Measurements from ENCODE around the gene CIRBP. TPM values are rescaled to one million over a fixed set of nuclear protein-coding genes. Genes with fewer than 3 reads are reported as not detected.

The CIRBP gene
- total and polyA plus RNA-seq, 9 of the 15 experiments (the other 6 are each of a cell fraction or from before 2014, with no cell fraction given) = 20.5 to 327 (median 176) TPM

DNA sequence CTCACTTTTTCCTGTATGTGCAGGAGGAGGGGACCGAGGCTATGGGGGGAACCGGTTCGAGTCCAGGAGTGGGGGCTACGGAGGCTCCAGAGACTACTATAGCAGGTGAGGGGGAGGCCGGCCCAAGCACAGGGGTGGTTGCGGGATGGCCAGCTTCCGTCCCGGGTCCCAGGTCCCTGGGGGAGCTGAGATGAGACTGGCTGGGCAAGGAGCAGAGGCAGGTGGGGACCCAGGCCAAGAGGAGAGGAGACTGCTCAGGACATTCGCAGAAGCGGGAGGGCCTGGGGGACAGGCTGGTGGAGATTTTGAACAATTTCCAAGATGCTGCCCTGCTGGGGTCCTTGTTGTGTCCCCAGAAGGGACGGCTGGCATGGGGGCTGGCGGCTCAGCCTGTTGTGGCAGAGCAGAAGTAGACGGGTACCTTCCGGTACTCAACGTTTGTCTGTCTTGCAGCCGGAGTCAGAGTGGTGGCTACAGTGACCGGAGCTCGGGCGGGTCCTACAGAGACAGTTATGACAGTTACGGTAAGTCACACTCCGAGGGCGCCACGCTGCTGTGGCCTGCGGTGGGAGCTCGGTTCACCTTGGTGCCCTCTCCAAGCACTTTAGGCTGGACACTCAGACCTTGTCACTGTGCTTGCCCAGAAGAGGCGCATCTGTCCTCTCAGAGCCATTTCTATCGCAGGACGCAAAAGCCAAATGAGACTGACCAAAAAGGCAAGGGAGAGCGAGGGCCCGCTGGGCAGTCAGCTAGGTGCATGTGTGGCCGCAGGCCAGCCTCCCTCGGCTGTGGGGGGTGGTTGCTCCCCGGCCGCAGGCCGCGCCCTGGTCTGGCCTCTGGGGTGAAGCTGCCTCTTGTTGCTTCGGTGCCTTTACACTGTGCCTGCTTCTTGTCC is 2.6 kb downstream of the CIRBP start (continued):
- TF ChIP-seq, protein P1, sequence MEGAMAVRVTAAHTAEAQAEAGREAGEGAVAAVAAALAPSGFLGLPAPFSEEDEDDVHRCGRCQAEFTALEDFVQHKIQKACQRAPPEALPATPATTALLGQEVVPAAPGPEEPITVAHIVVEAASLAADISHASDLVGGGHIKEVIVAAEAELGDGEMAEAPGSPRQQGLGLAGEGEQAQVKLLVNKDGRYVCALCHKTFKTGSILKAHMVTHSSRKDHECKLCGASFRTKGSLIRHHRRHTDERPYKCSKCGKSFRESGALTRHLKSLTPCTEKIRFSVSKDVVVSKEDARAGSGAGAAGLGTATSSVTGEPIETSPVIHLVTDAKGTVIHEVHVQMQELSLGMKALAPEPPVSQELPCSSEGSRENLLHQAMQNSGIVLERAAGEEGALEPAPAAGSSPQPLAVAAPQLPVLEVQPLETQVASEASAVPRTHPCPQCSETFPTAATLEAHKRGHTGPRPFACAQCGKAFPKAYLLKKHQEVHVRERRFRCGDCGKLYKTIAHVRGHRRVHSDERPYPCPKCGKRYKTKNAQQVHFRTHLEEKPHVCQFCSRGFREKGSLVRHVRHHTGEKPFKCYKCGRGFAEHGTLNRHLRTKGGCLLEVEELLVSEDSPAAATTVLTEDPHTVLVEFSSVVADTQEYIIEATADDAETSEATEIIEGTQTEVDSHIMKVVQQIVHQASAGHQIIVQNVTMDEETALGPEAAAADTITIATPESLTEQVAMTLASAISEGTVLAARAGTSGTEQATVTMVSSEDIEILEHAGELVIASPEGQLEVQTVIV (CRISPR knock-in tag; IDR thresholded peaks at IDR 0.05; ENCODE audit: borderline replicate concordance) = peak; percentile 83; the same call in 1 of the 2 replicates
- TF ChIP-seq, protein P2, sequence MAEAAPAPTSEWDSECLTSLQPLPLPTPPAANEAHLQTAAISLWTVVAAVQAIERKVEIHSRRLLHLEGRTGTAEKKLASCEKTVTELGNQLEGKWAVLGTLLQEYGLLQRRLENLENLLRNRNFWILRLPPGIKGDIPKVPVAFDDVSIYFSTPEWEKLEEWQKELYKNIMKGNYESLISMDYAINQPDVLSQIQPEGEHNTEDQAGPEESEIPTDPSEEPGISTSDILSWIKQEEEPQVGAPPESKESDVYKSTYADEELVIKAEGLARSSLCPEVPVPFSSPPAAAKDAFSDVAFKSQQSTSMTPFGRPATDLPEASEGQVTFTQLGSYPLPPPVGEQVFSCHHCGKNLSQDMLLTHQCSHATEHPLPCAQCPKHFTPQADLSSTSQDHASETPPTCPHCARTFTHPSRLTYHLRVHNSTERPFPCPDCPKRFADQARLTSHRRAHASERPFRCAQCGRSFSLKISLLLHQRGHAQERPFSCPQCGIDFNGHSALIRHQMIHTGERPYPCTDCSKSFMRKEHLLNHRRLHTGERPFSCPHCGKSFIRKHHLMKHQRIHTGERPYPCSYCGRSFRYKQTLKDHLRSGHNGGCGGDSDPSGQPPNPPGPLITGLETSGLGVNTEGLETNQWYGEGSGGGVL (CRISPR knock-in tag; IDR thresholded peaks at IDR 0.05) = no peak
- TF ChIP-seq DPF2 (IDR thresholded peaks at IDR 0.05) (peak; percentile 19; the same call in 1 of the 2 replicates), ZNF561 (CRISPR knock-in tag; conservative IDR thresholded peaks at IDR 0.05) (no peak), ZNF121 (CRISPR knock-in tag; conservative IDR thresholded peaks at IDR 0.05) (peak; percentile 61; the same call in 1 of the 2 replicates), RBBP5 (IDR thresholded peaks at IDR 0.05; ENCODE audit: borderline replicate concordance, insufficient read depth, low read length, poor library complexity, severe bottlenecking) (peak; percentile 84), CXXC5 (CRISPR knock-in tag; IDR thresholded peaks at IDR 0.05) (peak; percentile 46), ZC3H4 (CRISPR knock-in tag; IDR thresholded peaks at IDR 0.05; ENCODE audit: borderline replicate concordance) (no peak), MEF2D (tag; conservative IDR thresholded peaks at IDR 0.05; ENCODE audit: low read depth) (no peak), SUPT5H (IDR thresholded peaks at IDR 0.05) (0 out of 2 replicates have a peak, but pooled peaks have one; percentile 2), CEBPG (CRISPR knock-in tag; IDR thresholded peaks at IDR 0.05) (0 out of 2 replicates have a peak, but pooled peaks have one; percentile 34), CEBPG (tag; conservative IDR thresholded peaks at IDR 0.05 in 1 of 2, IDR thresholded peaks at IDR 0.05 in 1 of 2) (no peak)
- TF ChIP-seq, protein P3, sequence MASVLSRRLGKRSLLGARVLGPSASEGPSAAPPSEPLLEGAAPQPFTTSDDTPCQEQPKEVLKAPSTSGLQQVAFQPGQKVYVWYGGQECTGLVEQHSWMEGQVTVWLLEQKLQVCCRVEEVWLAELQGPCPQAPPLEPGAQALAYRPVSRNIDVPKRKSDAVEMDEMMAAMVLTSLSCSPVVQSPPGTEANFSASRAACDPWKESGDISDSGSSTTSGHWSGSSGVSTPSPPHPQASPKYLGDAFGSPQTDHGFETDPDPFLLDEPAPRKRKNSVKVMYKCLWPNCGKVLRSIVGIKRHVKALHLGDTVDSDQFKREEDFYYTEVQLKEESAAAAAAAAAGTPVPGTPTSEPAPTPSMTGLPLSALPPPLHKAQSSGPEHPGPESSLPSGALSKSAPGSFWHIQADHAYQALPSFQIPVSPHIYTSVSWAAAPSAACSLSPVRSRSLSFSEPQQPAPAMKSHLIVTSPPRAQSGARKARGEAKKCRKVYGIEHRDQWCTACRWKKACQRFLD (CRISPR knock-in tag; IDR thresholded peaks at IDR 0.05) = no peak
- TF ChIP-seq, protein P4, sequence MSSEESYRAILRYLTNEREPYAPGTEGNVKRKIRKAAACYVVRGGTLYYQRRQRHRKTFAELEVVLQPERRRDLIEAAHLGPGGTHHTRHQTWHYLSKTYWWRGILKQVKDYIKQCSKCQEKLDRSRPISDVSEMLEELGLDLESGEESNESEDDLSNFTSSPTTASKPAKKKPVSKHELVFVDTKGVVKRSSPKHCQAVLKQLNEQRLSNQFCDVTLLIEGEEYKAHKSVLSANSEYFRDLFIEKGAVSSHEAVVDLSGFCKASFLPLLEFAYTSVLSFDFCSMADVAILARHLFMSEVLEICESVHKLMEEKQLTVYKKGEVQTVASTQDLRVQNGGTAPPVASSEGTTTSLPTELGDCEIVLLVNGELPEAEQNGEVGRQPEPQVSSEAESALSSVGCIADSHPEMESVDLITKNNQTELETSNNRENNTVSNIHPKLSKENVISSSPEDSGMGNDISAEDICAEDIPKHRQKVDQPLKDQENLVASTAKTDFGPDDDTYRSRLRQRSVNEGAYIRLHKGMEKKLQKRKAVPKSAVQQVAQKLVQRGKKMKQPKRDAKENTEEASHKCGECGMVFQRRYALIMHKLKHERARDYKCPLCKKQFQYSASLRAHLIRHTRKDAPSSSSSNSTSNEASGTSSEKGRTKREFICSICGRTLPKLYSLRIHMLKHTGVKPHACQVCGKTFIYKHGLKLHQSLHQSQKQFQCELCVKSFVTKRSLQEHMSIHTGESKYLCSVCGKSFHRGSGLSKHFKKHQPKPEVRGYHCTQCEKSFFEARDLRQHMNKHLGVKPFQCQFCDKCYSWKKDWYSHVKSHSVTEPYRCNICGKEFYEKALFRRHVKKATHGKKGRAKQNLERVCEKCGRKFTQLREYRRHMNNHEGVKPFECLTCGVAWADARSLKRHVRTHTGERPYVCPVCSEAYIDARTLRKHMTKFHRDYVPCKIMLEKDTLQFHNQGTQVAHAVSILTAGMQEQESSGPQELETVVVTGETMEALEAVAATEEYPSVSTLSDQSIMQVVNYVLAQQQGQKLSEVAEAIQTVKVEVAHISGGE (CRISPR knock-in tag; IDR thresholded peaks at IDR 0.05) = no peak
- TF ChIP-seq, protein P5, sequence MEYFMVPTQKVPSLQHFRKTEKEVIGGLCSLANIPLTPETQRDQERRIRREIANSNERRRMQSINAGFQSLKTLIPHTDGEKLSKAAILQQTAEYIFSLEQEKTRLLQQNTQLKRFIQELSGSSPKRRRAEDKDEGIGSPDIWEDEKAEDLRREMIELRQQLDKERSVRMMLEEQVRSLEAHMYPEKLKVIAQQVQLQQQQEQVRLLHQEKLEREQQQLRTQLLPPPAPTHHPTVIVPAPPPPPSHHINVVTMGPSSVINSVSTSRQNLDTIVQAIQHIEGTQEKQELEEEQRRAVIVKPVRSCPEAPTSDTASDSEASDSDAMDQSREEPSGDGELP (CRISPR knock-in tag; IDR thresholded peaks at IDR 0.05; ENCODE audit: borderline replicate concordance) = peak; percentile 12; the same call in 1 of the 2 replicates

Data from K562 (cell line).